ENCODE results near the gene FCRL5.
"Not testable (repeated sequence)": the region's sequence is repeated elsewhere in the genome, so short reads cannot be mapped to it uniquely, and the experiment has no call there.

Gene FCRL5

DNA sequence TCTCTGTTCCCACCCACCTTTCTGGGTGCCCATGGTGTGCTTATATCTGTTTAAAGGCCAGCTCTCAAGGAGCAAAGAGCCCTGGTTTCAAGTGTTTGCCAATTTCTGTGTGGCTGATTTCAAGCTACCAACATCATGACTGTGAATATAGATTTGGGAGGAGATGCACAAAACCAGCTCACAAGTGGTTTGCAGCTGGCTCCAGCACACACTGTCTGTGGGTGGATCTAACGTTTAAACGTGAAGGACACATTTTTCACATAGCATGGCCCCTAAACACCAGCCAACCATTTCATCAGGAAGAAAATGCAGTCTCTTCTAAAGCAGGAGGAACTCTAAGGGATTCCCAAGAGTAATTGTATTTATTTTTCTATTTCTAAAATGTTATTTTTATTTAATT is 65.2 kb downstream of the FCRL5 start:
- no peak for DNase-seq

- DNase-seq = not testable (repeated sequence)
These were observed 65.9 kb downstream of the FCRL5 start for GRCh38 chr1:157486400-157486799.

- DNase-seq = no peak
These were observed 66.5 kb downstream of the FCRL5 start for GRCh38 chr1:157485793-157486192.

DNA sequence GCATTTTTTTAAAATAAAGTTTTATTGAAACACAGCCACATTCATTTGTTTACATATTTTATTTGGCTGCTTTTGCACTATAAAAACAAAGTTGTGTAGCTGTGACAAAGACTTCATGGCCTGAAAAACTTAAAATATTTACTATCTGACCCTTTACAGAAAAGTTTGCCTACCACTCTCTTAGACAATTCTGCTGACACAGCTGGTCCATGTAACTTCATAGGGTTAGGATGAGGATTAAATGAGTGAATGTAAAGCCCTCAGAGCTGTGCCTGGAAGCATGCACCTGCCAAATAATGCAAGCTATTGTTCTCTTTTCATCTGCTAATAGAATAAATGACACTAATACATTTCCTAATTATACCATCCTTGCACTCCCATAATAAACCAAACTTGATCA is 67.7 kb downstream of the FCRL5 start:
- no peak for DNase-seq

GRCh38 chr1:157483635-157484034 is 68.7 kb downstream of the FCRL5 start:
- no peak for DNase-seq

GRCh38 chr1:157482717-157483116 is 69.6 kb downstream of the FCRL5 start:
- DNase-seq = no peak

DNA sequence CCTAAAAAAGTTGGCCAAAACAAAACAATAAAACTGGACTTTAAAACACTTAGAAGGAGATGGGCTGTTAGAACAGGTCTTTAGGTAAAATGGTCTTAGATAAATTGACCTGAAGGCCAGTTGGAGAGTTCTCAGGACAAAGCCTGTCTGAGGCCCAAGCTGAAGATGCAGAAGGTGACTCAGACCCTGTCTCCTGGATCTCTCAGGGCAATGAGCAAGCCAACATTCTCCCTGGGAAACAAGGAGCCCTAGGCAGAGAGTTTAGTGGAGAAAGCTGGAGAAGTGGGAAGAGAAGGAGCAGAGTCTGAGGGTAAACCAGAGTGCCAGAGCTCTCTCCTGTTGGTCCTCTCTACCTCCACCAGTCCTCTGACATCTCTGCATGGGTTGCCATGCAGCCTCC is 70.1 kb downstream of the FCRL5 start:
- no peak for DNase-seq

DNA sequence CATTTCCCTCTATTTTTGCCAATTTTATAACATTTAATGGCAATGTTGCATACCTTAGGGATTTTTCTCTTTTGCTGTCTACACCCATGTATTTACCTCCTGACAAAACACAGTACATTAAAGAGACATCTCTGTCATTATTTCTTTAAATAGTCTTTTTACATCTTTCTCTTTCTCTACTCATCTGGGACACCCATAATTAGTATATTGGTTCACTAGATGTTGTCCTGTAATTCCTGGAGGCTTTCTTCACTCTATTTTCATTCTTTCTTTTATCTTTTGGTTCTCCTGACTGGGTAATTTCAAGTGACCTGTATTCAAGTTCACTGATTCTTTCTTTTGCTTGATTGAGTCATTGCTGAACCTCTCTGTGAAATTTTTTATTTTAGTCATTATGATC is 74.3 kb downstream of the FCRL5 start:
- no peak for DNase-seq

- no peak for DNase-seq
These were observed 74.9 kb downstream of the FCRL5 start for GRCh38 chr1:157477419-157477818.

- no peak for DNase-seq
These were observed 79.4 kb downstream of the FCRL5 start for GRCh38 chr1:157472959-157473358.

DNA sequence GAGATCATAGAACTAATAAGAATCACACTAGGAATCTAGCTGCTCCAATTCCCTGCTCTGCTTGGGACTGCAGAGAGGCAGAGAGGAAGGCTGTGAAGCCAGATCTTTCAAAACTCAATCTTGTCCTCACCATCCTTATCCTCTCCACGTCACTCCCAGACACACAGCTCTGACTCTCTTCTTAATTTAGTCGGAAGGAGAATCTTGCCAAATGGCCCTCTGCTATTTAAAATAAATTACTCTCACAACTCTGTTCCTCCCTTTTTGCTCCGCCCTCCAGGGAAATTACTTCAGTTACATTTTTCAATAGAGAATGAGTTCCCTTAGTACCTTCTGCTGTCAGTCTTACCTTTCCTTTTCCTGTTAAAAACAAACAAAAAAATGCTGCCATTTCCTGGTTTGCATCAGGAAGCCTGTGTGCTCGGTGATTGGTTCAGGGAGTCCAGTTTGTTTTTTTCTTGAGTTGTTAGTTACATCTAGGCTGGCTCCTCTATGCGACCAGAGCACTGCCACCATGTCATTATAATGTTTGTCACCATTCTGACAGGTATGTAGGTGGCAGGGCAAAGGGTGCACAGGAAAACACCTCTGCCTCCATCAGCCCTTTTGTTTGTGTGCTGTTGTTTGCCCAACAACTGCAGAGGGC is 80.1 kb downstream of the FCRL5 start:
- no peak for DNase-seq

DNA sequence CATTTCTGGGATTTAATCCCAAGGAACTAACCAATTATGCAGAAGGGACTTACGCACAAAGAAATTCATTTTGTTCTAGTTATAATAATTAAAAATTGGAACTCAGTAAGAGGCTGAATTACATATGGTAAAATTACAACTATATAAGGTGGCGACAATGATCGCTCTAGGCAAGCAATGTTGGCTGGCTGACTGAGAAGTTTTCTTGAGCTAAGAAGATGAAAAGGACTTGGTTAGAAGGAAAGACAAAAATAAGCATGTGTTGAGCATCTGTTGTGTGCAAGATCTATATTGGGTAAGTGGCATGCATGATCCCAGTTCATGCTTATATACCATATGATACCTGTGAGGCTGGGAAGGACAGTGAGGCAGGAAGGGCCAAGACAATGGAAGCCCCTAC is 80.8 kb downstream of the FCRL5 start:
- DNase-seq = no peak

DNA sequence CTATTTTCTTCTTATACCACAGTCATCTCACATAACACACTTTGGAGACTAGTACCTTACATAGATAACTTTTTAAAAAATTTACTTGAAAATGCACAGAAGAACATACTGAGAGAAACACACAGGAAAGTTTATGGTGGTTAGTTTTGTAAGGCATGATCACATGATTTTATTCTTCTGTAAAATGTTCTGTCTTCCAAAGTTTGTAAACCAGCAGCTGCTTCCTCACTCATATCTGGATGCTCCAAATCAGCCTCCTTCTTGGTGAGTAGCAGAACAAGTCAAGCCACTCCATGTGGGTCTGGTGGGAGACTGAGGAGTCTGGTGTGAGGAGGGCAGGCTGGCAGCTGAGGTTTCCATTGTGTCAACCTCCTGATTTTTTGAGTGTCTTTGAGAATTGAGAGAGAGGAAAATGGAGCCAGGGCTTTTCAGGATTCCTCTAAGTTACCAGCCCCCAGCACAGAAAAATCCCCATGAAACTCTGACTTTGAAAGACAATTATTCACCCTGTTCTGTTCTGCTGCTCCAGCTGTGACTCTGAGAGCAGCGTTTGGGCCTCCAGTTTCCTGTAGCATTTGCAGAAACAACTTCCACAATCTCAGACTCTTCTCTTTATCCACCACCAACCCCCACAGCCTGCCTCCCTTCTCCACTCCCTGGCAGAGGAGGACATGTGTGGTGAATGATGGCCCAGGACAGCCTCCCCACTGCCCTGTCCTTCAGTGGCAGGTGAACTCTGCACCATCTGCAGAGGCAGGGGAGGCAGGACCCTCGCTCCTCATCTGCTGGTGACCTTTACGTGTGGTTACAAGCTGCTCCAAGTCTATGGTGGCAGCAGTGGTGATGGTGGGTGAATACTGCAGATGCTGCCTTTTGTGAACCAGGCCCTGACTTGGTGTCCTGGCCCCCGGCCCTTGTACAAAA is 82.3 kb downstream of the FCRL5 start:
- no peak for DNase-seq

DNA sequence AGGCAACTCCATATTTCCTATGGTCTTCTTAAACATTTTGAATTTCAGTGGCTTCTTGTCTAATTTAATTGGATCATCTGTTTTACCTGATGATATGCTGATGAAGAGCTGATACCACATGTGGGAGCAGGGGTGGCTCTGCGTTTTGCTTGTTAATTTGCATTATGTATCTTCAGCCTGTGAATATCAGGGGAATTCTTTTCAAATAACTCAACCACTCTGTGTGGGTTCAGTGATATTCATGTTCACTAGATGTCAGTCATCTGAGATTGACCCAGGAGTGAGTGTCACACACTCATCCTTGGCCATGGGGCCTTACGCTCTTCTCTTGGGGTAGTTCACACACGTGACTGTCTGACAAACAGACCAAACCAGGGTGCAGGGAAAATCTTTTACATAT is 83.0 kb downstream of the FCRL5 start:
- no peak for DNase-seq

GRCh38 chr1:157466011-157466410 is 86.3 kb downstream of the FCRL5 start:
- DNase-seq = no peak
